BLaER1 (cell line): ENCODE results near the gene TREX2.

Source experiments
- H3K27ac ChIP-seq: shearing (Covaris generic); formaldehyde crosslinking; 2 replicates; pipeline ENCODE4 v1.8.1; 2022
- H3K27me3 ChIP-seq: shearing (Covaris generic); formaldehyde crosslinking; 2 replicates; pipeline ENCODE4 v1.8.1; 2022
- H3K36me3 ChIP-seq: shearing (Covaris generic); formaldehyde crosslinking; 2 replicates; pipeline ENCODE4 v1.8.1; 2022
- H3K4me1 ChIP-seq: shearing (Covaris generic); formaldehyde crosslinking; 2 replicates; pipeline ENCODE4 v1.8.1; 2022
- H3K4me2 ChIP-seq: shearing (Covaris generic); formaldehyde crosslinking; 2 replicates; pipeline ENCODE4 v1.8.1; 2022
- H3K4me3 ChIP-seq: shearing (Covaris generic); formaldehyde crosslinking; 2 replicates; pipeline ENCODE4 v1.8.1; 2022
- H3K9ac ChIP-seq: shearing (Covaris generic); formaldehyde crosslinking; 2 replicates; pipeline ENCODE4 v1.8.1; 2022
- H3K9me3 ChIP-seq: shearing (Covaris generic); formaldehyde crosslinking; 2 replicates; pipeline ENCODE4 v1.8.1; 2022
- H4K20me1 ChIP-seq: shearing (Covaris generic); formaldehyde crosslinking; 2 replicates; pipeline ENCODE4 v1.8.1; 2022
- Cebpa-rat ChIP-seq: shearing (Covaris generic); IDR thresholded peaks from 2 replicates; pipeline ENCODE4 v1.8.1; 2022

Gene TREX2

GRCh38 chrX:153490217-153490930 is 44.5 kb upstream of the TREX2 start:
- H3K4me2 ChIP-seq, result peak overlapping the region; percentile 84
- H3K27ac ChIP-seq, result peak overlapping the region; percentile 90
- no peak for TF ChIP-seq Cebpa-rat
- no peaks in the 10 kb centered on the region for H3K36me3 ChIP-seq
- peaks cover 11% of the 10 kb centered on the region; the same call in 1 of the 2 replicates for H4K20me1 ChIP-seq
- peak overlapping the region; percentile 73; the same call in 1 of the 2 replicates for H3K9ac ChIP-seq
- no peak overlapping the region for H3K4me3 ChIP-seq
- peaks cover 98% of the 10 kb centered on the region for H3K4me1 ChIP-seq
- H3K27me3 ChIP-seq, result peaks cover 38% of the 10 kb centered on the region
- H3K9me3 ChIP-seq, result no peaks in the 10 kb centered on the region

- no peaks in the 10 kb centered on the region for H3K36me3 ChIP-seq
- H3K4me3 ChIP-seq, result no peak overlapping the region
- peaks cover 47% of the 10 kb centered on the region for H3K27me3 ChIP-seq
- H3K9me3 ChIP-seq, result no peaks in the 10 kb centered on the region
- H3K4me1 ChIP-seq, result peaks cover 100% of the 10 kb centered on the region
- peak overlapping the region; percentile 65 for H3K27ac ChIP-seq
- H3K9ac ChIP-seq, result 0 out of 2 replicates have a peak overlapping the region, but pooled peaks have one; percentile 19
- H3K4me2 ChIP-seq, result peak overlapping the region; percentile 84
- peaks cover 14% of the 10 kb centered on the region; the same call in 1 of the 2 replicates for H4K20me1 ChIP-seq
- TF ChIP-seq Cebpa-rat, result no peak
Measured at GRCh38 chrX:153488231-153488914, 42.5 kb upstream of the TREX2 start.

- Histone ChIP-seq H3K4me2 (peak overlapping the region; percentile 84), H3K9me3 (no peaks in the 10 kb centered on the region), H3K27ac (peak overlapping the region; percentile 65), H3K27me3 (peaks cover 50% of the 10 kb centered on the region), H3K4me1 (peaks cover 100% of the 10 kb centered on the region), H3K4me3 (no peak overlapping the region), H3K9ac (no peak overlapping the region), H3K36me3 (no peaks in the 10 kb centered on the region), H4K20me1 (peaks cover 14% of the 10 kb centered on the region; the same call in 1 of the 2 replicates)
- no peak for TF ChIP-seq Cebpa-rat
Measured at GRCh38 chrX:153487590-153488071, 41.8 kb upstream of the TREX2 start.

- Histone ChIP-seq H3K36me3 (no peaks in the 10 kb centered on the region), H4K20me1 (peaks cover 6% of the 10 kb centered on the region; the same call in 1 of the 2 replicates), H3K9ac (no peak overlapping the region), H3K4me1 (peaks cover 100% of the 10 kb centered on the region), H3K4me3 (no peak overlapping the region), H3K4me2 (peak overlapping the region; percentile 84), H3K9me3 (no peaks in the 10 kb centered on the region), H3K27me3 (peaks cover 47% of the 10 kb centered on the region), H3K27ac (peak overlapping the region; percentile 52)
- TF ChIP-seq Cebpa-rat, result no peak
Measured at GRCh38 chrX:153486171-153486570, 40.3 kb upstream of the TREX2 start.

- Histone ChIP-seq H3K9ac (no peak overlapping the region), H3K4me2 (peak overlapping the region; percentile 84), H3K36me3 (no peaks in the 10 kb centered on the region), H3K4me3 (no peak overlapping the region), H4K20me1 (peaks cover 4% of the 10 kb centered on the region; the same call in 1 of the 2 replicates), H3K27me3 (peaks cover 40% of the 10 kb centered on the region), H3K4me1 (peaks cover 100% of the 10 kb centered on the region), H3K9me3 (no peaks in the 10 kb centered on the region), H3K27ac (peak overlapping the region; percentile 52)
- no peak for TF ChIP-seq Cebpa-rat
Measured at GRCh38 chrX:153485396-153486080, 39.7 kb upstream of the TREX2 start.

GRCh38 chrX:153482376-153483015 is 36.6 kb upstream of the TREX2 start:
- Histone ChIP-seq H4K20me1 (peaks cover 4% of the 10 kb centered on the region; the same call in 1 of the 2 replicates), H3K27me3 (peaks cover 43% of the 10 kb centered on the region), H3K27ac (peak overlapping the region; percentile 22; the same call in 1 of the 2 replicates), H3K9me3 (no peaks in the 10 kb centered on the region), H3K4me2 (peak overlapping the region; percentile 84), H3K4me1 (peaks cover 93% of the 10 kb centered on the region), H3K9ac (no peak overlapping the region), H3K4me3 (no peak overlapping the region), H3K36me3 (no peaks in the 10 kb centered on the region)
- no peak for TF ChIP-seq Cebpa-rat

GRCh38 chrX:153481043-153481442 is 35.2 kb upstream of the TREX2 start:
- H3K27me3 ChIP-seq, result peaks cover 52% of the 10 kb centered on the region
- no peaks in the 10 kb centered on the region for H3K9me3 ChIP-seq

GRCh38 chrX:153478746-153479145 is 32.9 kb upstream of the TREX2 start:
- Histone ChIP-seq H3K4me2 (peak overlapping the region; percentile 84), H3K27ac (no peak overlapping the region), H3K4me1 (peaks cover 89% of the 10 kb centered on the region), H3K9me3 (no peaks in the 10 kb centered on the region), H3K4me3 (no peak overlapping the region), H3K36me3 (no peaks in the 10 kb centered on the region), H4K20me1 (no peaks in the 10 kb centered on the region), H3K9ac (no peak overlapping the region), H3K27me3 (peaks cover 38% of the 10 kb centered on the region)
- no peak for TF ChIP-seq Cebpa-rat

More at GRCh38 chrX:153481043-153481442, 35.2 kb upstream of the TREX2 start:
- H3K36me3 ChIP-seq, result no peaks in the 10 kb centered on the region
- TF ChIP-seq Cebpa-rat, result no peak
- H3K4me2 ChIP-seq, result peak overlapping the region; percentile 84
- H3K9ac ChIP-seq, result peak overlapping the region; percentile 66; the same call in 1 of the 2 replicates
- peaks cover 4% of the 10 kb centered on the region; the same call in 1 of the 2 replicates for H4K20me1 ChIP-seq
- peaks cover 91% of the 10 kb centered on the region for H3K4me1 ChIP-seq
- H3K4me3 ChIP-seq, result peak overlapping the region; percentile 22; the same call in 1 of the 2 replicates
- H3K27ac ChIP-seq, result peak overlapping the region; percentile 82

- Histone ChIP-seq H3K4me3 (no peak overlapping the region), H3K27ac (no peak overlapping the region), H4K20me1 (no peaks in the 10 kb centered on the region), H3K9me3 (no peaks in the 10 kb centered on the region), H3K4me2 (no peak overlapping the region), H3K27me3 (peaks cover 35% of the 10 kb centered on the region), H3K9ac (no peak overlapping the region), H3K36me3 (no peaks in the 10 kb centered on the region), H3K4me1 (peaks cover 89% of the 10 kb centered on the region)
- no peak for TF ChIP-seq Cebpa-rat
Measured at GRCh38 chrX:153477901-153478300, 32.0 kb upstream of the TREX2 start.
